HepG2 (cell line): ENCODE measurements around the gene AMBRA1. TPM values are rescaled to one million over a fixed set of nuclear protein-coding genes. Genes with fewer than 3 reads are reported as not detected.

ENCODE experiments used
- ARID4A ChIP-seq: sonication (generic); formaldehyde crosslinking; IDR thresholded peaks from 2 replicates; pipeline ENCODE4 v1.5.0; 2020; ENCODE audit warnings: mild to moderate bottlenecking, missing genetic modification reagents, borderline replicate concordance
- CHD4 ChIP-seq: fragments of 200-600 bp; sonication (generic); IDR thresholded peaks from 2 replicates; pipeline ENCODE4 v1.7.0; 2017; ENCODE audit warnings: mild to moderate bottlenecking, low read length, borderline replicate concordance
- E2F2 ChIP-seq: sonication (generic); formaldehyde crosslinking; IDR thresholded peaks from 2 replicates; pipeline ENCODE4 v1.4.0; 2020; ENCODE audit warnings: missing genetic modification reagents, borderline replicate concordance
- ELF4 ChIP-seq: sonication (generic); formaldehyde crosslinking; IDR thresholded peaks from 2 replicates; pipeline ENCODE4 v1.5.0; 2020; ENCODE audit warnings: missing genetic modification reagents, mild to moderate bottlenecking, moderate library complexity, borderline replicate concordance
- MED8 ChIP-seq: sonication (generic); formaldehyde crosslinking; IDR thresholded peaks from 2 replicates; pipeline ENCODE4 v1.8.1; 2023; ENCODE audit warnings: mild to moderate bottlenecking, missing genetic modification reagents; ENCODE audit not compliant: insufficient replicate concordance
- RCOR2 ChIP-seq: IDR thresholded peaks from 2 replicates; pipeline ENCODE4 v1.6.1; 2016; ENCODE audit warnings: missing biosample characterization, missing genetic modification reagents
- ZFP36 ChIP-seq: fragments of 150-350 bp; IDR thresholded peaks from 2 replicates; pipeline ENCODE4 v1.6.1; 2018; ENCODE audit warnings: borderline replicate concordance, low read length, low read depth; ENCODE audit not compliant: partially characterized antibody
- ZNF558 ChIP-seq: sonication (generic); formaldehyde crosslinking; IDR thresholded peaks from 2 replicates; pipeline ENCODE4 v1.9.0; 2022; ENCODE audit warnings: mild to moderate bottlenecking, missing genetic modification reagents, borderline replicate concordance
- ZNF788 ChIP-seq: sonication (generic); formaldehyde crosslinking; IDR thresholded peaks from 2 replicates; pipeline ENCODE4 v1.5.0; 2020; ENCODE audit warnings: mild to moderate bottlenecking, missing genetic modification reagents, borderline replicate concordance
- ZSCAN22 ChIP-seq: sonication (generic); formaldehyde crosslinking; IDR thresholded peaks from 2 replicates; pipeline ENCODE4 v1.4.0; 2020; ENCODE audit warnings: mild to moderate bottlenecking, missing genetic modification reagents
- ZSCAN5A ChIP-seq: sonication (generic); formaldehyde crosslinking; IDR thresholded peaks from 2 replicates; pipeline ENCODE4 v1.8.0; 2022; ENCODE audit warnings: mild to moderate bottlenecking, missing genetic modification reagents, borderline replicate concordance
- polyA plus RNA-seq, 8 experiments: library from polyadenylated mRNA; depleted of rRNA in 3 of 8; stranded (reverse) in 7 of 8; unstranded in 1 of 8; fragments of >200 nt; fragmentation: Illumina TruSeq in 4 of 8; extraction: Trizol in 4 of 8; gene quantifications; 2 replicates each; pipeline versions ENCODE4 v1.2.1 to v1.2.3, GENCODE V29; 2011 to 2016; ENCODE audit warnings: low read depth in 4 of 8, missing spikeins in 1 of 8, mixed read lengths in 1 of 8; ENCODE audit not compliant: insufficient read depth in 1 of 8
- total RNA-seq, 5 experiments: library from RNA; depleted of rRNA; stranded (reverse); fragments of >200 nt; fragmentation: Illumina TruSeq; extraction: Trizol; gene quantifications; 2 replicates each; pipeline ENCODE4 v1.2.3, GENCODE V29; 2016; ENCODE audit warnings: low read depth in 1 of 5
- TF ChIP-seq, protein P1 (sequence below): sonication (generic); formaldehyde crosslinking; IDR thresholded peaks from 2 replicates; pipeline ENCODE4 v1.5.1; 2020; ENCODE audit warnings: missing genetic modification reagents, mild to moderate bottlenecking, borderline replicate concordance
- TF ChIP-seq, protein P2 (sequence below): sonication (generic); formaldehyde crosslinking; IDR thresholded peaks from 2 replicates; pipeline ENCODE4 v1.4.0; 2020; ENCODE audit warnings: low read depth, missing genetic modification reagents

AMBRA1 gene
- total and polyA plus RNA-seq, 2 of the 13 experiments (the other 11 are each of a cell fraction or from before 2014, with no cell fraction given), result 15.7 to 26.0 TPM

DNA sequence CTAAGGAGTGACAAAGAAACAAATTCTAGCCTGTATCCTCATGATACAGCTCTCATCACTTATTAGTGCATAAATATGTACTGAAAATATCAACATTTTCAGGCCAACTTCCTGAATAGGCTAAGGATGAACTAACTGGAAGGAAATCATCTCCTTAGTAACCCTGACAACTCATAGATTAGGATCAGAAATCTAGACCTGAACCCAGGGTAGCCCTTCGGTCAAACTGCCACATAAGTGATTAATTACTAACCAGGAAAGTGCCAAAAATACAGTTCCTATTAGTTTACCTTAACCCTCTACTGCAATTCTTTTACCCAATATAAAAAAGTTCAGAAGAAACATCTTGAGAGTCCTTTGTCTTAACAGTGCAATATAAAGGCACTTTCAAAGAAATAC lies 40.0 kb downstream of the AMBRA1 start (continued):
- TF ChIP-seq ZSCAN5A (CRISPR knock-in tag) (no peak), ZNF558 (CRISPR knock-in tag) (no peak), ARID4A (CRISPR knock-in tag) (0 out of 2 replicates have a peak, but pooled peaks have one; percentile 11), ELF4 (CRISPR knock-in tag) (peak; percentile 48), MED8 (CRISPR knock-in tag) (no peak), RCOR2 (CRISPR knock-in tag) (no peak), E2F2 (no peak), ZNF788 (CRISPR knock-in tag) (no peak), ZSCAN22 (CRISPR knock-in tag) (peak; percentile 38; the same call in 1 of the 2 replicates), ZFP36 (no peak), CHD4 (peak; percentile 59; the same call in 1 of the 2 replicates)
- TF ChIP-seq, protein P1, sequence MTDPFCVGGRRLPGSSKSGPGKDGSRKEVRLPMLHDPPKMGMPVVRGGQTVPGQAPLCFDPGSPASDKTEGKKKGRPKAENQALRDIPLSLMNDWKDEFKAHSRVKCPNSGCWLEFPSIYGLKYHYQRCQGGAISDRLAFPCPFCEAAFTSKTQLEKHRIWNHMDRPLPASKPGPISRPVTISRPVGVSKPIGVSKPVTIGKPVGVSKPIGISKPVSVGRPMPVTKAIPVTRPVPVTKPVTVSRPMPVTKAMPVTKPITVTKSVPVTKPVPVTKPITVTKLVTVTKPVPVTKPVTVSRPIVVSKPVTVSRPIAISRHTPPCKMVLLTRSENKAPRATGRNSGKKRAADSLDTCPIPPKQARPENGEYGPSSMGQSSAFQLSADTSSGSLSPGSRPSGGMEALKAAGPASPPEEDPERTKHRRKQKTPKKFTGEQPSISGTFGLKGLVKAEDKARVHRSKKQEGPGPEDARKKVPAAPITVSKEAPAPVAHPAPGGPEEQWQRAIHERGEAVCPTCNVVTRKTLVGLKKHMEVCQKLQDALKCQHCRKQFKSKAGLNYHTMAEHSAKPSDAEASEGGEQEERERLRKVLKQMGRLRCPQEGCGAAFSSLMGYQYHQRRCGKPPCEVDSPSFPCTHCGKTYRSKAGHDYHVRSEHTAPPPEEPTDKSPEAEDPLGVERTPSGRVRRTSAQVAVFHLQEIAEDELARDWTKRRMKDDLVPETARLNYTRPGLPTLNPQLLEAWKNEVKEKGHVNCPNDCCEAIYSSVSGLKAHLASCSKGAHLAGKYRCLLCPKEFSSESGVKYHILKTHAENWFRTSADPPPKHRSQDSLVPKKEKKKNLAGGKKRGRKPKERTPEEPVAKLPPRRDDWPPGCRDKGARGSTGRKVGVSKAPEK (CRISPR knock-in tag), result no peak
- TF ChIP-seq, protein P2, sequence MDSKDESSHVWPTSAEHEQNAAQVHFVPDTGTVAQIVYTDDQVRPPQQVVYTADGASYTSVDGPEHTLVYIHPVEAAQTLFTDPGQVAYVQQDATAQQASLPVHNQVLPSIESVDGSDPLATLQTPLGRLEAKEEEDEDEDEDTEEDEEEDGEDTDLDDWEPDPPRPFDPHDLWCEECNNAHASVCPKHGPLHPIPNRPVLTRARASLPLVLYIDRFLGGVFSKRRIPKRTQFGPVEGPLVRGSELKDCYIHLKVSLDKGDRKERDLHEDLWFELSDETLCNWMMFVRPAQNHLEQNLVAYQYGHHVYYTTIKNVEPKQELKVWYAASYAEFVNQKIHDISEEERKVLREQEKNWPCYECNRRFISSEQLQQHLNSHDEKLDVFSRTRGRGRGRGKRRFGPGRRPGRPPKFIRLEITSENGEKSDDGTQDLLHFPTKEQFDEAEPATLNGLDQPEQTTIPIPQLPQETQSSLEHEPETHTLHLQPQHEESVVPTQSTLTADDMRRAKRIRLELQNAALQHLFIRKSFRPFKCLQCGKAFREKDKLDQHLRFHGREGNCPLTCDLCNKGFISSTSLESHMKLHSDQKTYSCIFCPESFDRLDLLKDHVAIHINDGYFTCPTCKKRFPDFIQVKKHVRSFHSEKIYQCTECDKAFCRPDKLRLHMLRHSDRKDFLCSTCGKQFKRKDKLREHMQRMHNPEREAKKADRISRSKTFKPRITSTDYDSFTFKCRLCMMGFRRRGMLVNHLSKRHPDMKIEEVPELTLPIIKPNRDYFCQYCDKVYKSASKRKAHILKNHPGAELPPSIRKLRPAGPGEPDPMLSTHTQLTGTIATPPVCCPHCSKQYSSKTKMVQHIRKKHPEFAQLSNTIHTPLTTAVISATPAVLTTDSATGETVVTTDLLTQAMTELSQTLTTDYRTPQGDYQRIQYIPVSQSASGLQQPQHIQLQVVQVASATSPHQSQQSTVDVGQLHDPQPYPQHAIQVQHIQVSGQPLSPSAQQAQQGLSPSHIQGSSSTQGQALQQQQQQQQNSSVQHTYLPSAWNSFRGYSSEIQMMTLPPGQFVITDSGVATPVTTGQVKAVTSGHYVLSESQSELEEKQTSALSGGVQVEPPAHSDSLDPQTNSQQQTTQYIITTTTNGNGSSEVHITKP (CRISPR knock-in tag), result no peak; the same call in 1 of the 2 replicates
